Left lung (tissue), 10 donors: ENCODE measurements around the gene MED27. TPM values are rescaled to one million over a fixed set of nuclear protein-coding genes. Genes with fewer than 3 reads are reported as not detected.

ENCODE experiments used
- ATAC-seq: fragments of 200-7000 bp; cut with Tn5 transposase; one replicate; pipeline ENCODE4 v1.9.1; 2020; ENCODE audit warnings: moderate library complexity
- DNase-seq, 4 donors: peaks; one replicate each; pipeline ENCODE4 v3.0.0-alpha.2; 2013 to 2020
- H3K27ac ChIP-seq, 2 donors: fragments of 200-600 bp; sonication (generic) in 1 of 2; one replicate each; pipeline versions ENCODE4 v1.5.0 to v1.8.0; 2020 to 2021
- H3K27me3 ChIP-seq, 2 donors: fragments of 200-600 bp; sonication (generic) in 1 of 2; one replicate each; pipeline versions ENCODE4 v1.5.0 to v1.8.0; 2020 to 2021
- H3K36me3 ChIP-seq, 2 donors: fragments of 200-600 bp; sonication (generic) in 1 of 2; one replicate each; pipeline versions ENCODE4 v1.5.0 to v1.8.0; 2020 to 2021
- H3K4me1 ChIP-seq, 2 donors: fragments of 200-600 bp; one replicate each; pipeline ENCODE4 v1.8.0; 2021
- H3K4me3 ChIP-seq, 2 donors: fragments of 200-600 bp; sonication (generic) in 1 of 2; one replicate each; pipeline versions ENCODE4 v1.5.0 to v1.8.0; 2020 to 2021; ENCODE audit warnings: mild to moderate bottlenecking in 1 of 2
- H3K9me3 ChIP-seq, 2 donors: fragments of 200-600 bp; sonication (generic) in 1 of 2; one replicate each; pipeline versions ENCODE4 v1.5.0 to v1.8.0; 2020 to 2021
- CTCF ChIP-seq, 2 donors: fragments of 200-600 bp; sonication (generic) in 1 of 2; IDR thresholded peaks; one replicate each; pipeline versions ENCODE4 v1.5.0 to v1.8.0; 2021; ENCODE audit warnings: antibody characterized with exemption in 2 of 2
- intact Hi-C, 2 donors: fragments of 100-400 bp; cut with DNase I; formaldehyde crosslinking; loops; one replicate each; pipeline versions ENCODE4 v1.11.2 to v1.14.2; 2022
- polyA plus RNA-seq, 6 donors: library from polyadenylated mRNA; unstranded; fragments of 120-200 nt; gene quantifications; one replicate each; pipeline ENCODE4 v1.2.1, GENCODE V29; 2013; ENCODE audit not compliant: insufficient read length in 6 of 6
- total RNA-seq, 2 donors: library from RNA; stranded (reverse); fragmentation: NEBNext Ultra II Directional; extraction: Animal tissue kit (Norgen Biotek cat#: 25700); gene quantifications; one replicate each; pipeline ENCODE4 v1.2.1, GENCODE V29; 2021
- donor health status: DM: no; HTN: yes; CAD: no.
- donor health status: DM: no; HTN: no; CAD: no.

MED27 gene
- total and polyA plus RNA-seq, 8 donors = 12.5 to 18.6 (median 16.7) TPM

DNA sequence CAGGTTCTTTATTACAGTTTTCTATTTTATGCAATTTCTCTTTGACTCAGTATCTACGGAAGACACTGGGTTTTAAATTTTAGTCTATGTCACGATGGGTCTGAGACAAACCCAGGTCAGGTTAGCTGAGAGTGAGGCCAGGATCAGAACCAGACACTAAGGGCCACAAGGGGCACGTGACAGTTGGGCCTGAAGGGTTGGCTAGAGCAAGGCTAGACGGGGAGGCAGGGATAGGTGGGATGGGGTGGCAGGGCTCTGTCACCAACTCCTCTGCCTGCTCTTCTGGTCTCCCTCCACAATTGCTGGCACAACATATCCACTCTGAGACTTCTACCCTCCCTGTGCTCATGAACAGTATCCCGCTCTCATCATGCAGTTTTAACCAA is 76.4 kb downstream of the MED27 start:
- no peak for DNase-seq
- Histone ChIP-seq H3K4me1 (peaks cover 0 to 27% of the 10 kb centered on the region in 2 donors), H3K36me3 (no peaks in the 10 kb centered on the region), H3K4me3 (no peak overlapping the region), H3K27ac (no peak overlapping the region), H3K9me3 (no peaks in the 10 kb centered on the region), H3K27me3 (no peaks in the 10 kb centered on the region)
- ATAC-seq = no peak
- intact Hi-C loops = no loop called here
- TF ChIP-seq CTCF (IDR thresholded peaks at IDR 0.05) = no peak

DNA sequence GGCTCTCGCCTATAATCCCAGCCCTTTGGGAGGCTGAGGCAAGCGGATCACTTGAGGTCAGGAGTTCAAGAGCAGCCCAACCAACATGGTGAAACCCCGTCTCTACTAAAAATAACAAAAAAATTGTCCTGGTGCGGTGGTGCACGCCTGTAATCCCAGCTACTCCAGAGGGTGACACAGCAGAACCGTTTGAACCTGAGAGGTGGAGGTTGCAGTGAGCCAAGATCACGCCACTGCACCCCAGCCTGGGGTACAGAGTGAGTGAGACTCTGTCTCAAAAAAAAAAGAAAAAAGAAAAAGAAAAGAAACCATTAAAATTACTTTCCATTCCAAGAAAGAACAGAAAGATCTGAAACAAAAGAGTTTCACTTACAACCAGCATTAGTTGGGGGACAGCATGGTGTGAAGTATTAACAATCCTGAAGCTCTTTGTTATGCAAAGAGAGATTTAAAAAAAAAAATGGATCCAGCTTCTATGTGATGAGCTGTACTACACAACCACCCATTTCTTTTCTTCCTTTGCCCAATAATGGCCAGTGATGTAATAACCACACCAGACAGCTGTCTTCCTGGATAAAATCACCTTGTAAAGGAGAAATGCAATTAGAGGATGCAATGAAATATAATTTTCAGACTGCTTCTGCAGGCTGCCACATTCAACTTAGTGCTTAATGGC is 76.9 kb downstream of the MED27 start:
- no peak overlapping the region for H3K27ac ChIP-seq
- TF ChIP-seq CTCF (IDR thresholded peaks at IDR 0.05) = no peak

GRCh38 chr9:132001567-132001966 is 78.1 kb downstream of the MED27 start:
- Histone ChIP-seq H3K27ac (no peak overlapping the region), H3K4me1 (peaks cover 3 to 23% of the 10 kb centered on the region in 2 donors), H3K9me3 (no peaks in the 10 kb centered on the region), H3K27me3 (no peaks in the 10 kb centered on the region), H3K36me3 (no peaks in the 10 kb centered on the region), H3K4me3 (no peak overlapping the region)
- intact Hi-C loops = no loop called here
- no peak for DNase-seq
- no peak for ATAC-seq
- TF ChIP-seq CTCF (IDR thresholded peaks at IDR 0.05) = no peak

More for the DNA sequence above, 76.9 kb downstream of the MED27 start:
- no peak for ATAC-seq
- H3K9me3 ChIP-seq = no peaks in the 10 kb centered on the region
- peaks cover 0 to 27% of the 10 kb centered on the region in 2 donors for H3K4me1 ChIP-seq
- H3K4me3 ChIP-seq = no peak overlapping the region
- H3K27me3 ChIP-seq = no peaks in the 10 kb centered on the region
- H3K36me3 ChIP-seq = no peaks in the 10 kb centered on the region
- no peak for DNase-seq
- intact Hi-C loops = no loop called here

GRCh38 chr9:132000659-132001058 is 79.0 kb downstream of the MED27 start:
- Histone ChIP-seq H3K27ac (no peak overlapping the region), H3K4me3 (no peak overlapping the region), H3K9me3 (no peaks in the 10 kb centered on the region), H3K36me3 (no peaks in the 10 kb centered on the region), H3K4me1 (peaks cover 3 to 14% of the 10 kb centered on the region in 2 donors), H3K27me3 (no peaks in the 10 kb centered on the region)
- no peak for TF ChIP-seq CTCF (IDR thresholded peaks at IDR 0.05)
- no peak for DNase-seq
- no peak for ATAC-seq
- intact Hi-C loops = no loop called here

GRCh38 chr9:131999692-132000551 is 79.7 kb downstream of the MED27 start:
- no peaks in the 10 kb centered on the region for H3K27me3 ChIP-seq
- no peak overlapping the region for H3K27ac ChIP-seq
- peaks cover 3 to 9% of the 10 kb centered on the region in 2 donors for H3K4me1 ChIP-seq
- intact Hi-C loops = no loop called here
- no peaks in the 10 kb centered on the region for H3K36me3 ChIP-seq
- ATAC-seq (no peak), DNase-seq (no peak)
- TF ChIP-seq CTCF (IDR thresholded peaks at IDR 0.05) = no peak
- no peaks in the 10 kb centered on the region for H3K9me3 ChIP-seq
- no peak overlapping the region for H3K4me3 ChIP-seq
